ENCODE measurements around the gene CEP55. TPM values are rescaled to one million over a fixed set of nuclear protein-coding genes. Genes with fewer than 3 reads are reported as not detected.

CEP55 gene
- polyA plus RNA-seq, 2 of the 4 experiments (the other 2 are of a cell fraction) = 52.4 to 87.0 TPM

GRCh38 chr10:93458821-93459257 lies 37.6 kb upstream of the CEP55 start (continued):
- TF ChIP-seq, protein P1, sequence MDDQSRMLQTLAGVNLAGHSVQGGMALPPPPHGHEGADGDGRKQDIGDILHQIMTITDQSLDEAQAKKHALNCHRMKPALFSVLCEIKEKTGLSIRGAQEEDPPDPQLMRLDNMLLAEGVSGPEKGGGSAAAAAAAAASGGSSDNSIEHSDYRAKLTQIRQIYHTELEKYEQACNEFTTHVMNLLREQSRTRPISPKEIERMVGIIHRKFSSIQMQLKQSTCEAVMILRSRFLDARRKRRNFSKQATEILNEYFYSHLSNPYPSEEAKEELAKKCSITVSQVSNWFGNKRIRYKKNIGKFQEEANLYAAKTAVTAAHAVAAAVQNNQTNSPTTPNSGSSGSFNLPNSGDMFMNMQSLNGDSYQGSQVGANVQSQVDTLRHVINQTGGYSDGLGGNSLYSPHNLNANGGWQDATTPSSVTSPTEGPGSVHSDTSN (IDR thresholded peaks at IDR 0.05) = peak; percentile 74
- no peak for TF ChIP-seq POLR2A (IDR thresholded peaks at IDR 0.05; ENCODE audit: low read length)
- TF ChIP-seq, protein P2, sequence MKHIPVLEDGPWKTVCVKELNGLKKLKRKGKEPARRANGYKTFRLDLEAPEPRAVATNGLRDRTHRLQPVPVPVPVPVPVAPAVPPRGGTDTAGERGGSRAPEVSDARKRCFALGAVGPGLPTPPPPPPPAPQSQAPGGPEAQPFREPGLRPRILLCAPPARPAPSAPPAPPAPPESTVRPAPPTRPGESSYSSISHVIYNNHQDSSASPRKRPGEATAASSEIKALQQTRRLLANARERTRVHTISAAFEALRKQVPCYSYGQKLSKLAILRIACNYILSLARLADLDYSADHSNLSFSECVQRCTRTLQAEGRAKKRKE (CRISPR knock-in tag; IDR thresholded peaks at IDR 0.05; ENCODE audit: low read depth) = peak; percentile 55; the same call in 1 of the 2 replicates
- TF ChIP-seq CBX8 (IDR thresholded peaks at IDR 0.05) = no peak
- no peak for TF ChIP-seq REST (IDR thresholded peaks at IDR 0.05)
- TF ChIP-seq, protein P3, sequence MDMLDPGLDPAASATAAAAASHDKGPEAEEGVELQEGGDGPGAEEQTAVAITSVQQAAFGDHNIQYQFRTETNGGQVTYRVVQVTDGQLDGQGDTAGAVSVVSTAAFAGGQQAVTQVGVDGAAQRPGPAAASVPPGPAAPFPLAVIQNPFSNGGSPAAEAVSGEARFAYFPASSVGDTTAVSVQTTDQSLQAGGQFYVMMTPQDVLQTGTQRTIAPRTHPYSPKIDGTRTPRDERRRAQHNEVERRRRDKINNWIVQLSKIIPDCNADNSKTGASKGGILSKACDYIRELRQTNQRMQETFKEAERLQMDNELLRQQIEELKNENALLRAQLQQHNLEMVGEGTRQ (IDR thresholded peaks at IDR 0.05) = no peak

DNA sequence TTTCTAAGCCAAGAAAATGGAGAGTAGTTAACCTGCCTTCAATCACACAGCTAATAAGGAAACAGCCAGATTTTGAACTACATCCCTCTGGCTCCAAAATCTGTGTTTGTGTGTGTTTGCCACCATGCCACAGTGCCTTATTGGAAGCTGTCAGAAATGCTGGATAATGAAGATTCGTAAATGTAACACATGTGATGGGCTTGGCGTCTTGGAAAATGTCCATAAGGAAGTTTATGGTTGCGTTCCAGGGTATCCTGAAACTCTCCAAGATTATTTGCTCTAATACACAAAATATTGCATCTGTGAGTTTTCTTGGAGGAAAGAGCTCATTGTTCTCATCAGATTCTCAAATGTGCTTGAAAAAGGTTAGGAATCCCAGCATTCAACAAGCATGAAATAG lies 36.9 kb upstream of the CEP55 start:
- FAIRE-seq (no peak), ATAC-seq (no peak), DNase-seq (ENCODE audit: low read depth in 1 of 2, low spot score in 1 of 2) (no peak)
- POLR2A ChIA-PET = interaction anchor here (1.1 to 3.3 kb wide), 8 partner anchors 9 to 23 kb away, joined by 4 to 30 read pairs (median 20); partner anchors contain the start of gene MYOF
- 6% methylated on average over 3 of the region's 3 CpGs for WGBS (ENCODE audit: missing lambda C conversion rate)
- CTCF ChIA-PET = interaction anchor here (1.4 to 41.4 kb wide), 9 partner anchors 9 to 77 kb away, joined by 3 to 924 read pairs (median 17); partner anchors contain the start of gene MYOF
- TF ChIP-seq CHD4 (IDR thresholded peaks at IDR 0.05; ENCODE audit: borderline replicate concordance) (no peak), ESRRA (IDR thresholded peaks at IDR 0.05; ENCODE audit: borderline replicate concordance, low read length) (no peak), BHLHE40 (IDR thresholded peaks at IDR 0.05; ENCODE audit: low read depth, low read length) (no peak), HDAC2 (IDR thresholded peaks at IDR 0.05) (no peak), POLR2A (IDR thresholded peaks at IDR 0.05; ENCODE audit: low read length) (no peak), JUN (IDR thresholded peaks at IDR 0.05) (no peak; a peak in 1 of 5 replicates), RAD21 (conservative IDR thresholded peaks at IDR 0.05 in 1 of 2, IDR thresholded peaks at IDR 0.05 in 1 of 2) (no peak; a peak in 1 of 5 replicates), RFX5 (IDR thresholded peaks at IDR 0.05) (no peak), RCOR1 (IDR thresholded peaks at IDR 0.05; ENCODE audit: low read depth, low read length) (no peak), NPAS2 (CRISPR knock-in tag; IDR thresholded peaks at IDR 0.05; ENCODE audit: borderline replicate concordance) (no peak), TFCP2L1 (CRISPR knock-in tag; IDR thresholded peaks at IDR 0.05) (no peak), ZC3H11A (IDR thresholded peaks at IDR 0.05) (no peak), HOXB13 (CRISPR knock-in tag; IDR thresholded peaks at IDR 0.05; ENCODE audit: low read depth) (no peak), MYC (IDR thresholded peaks at IDR 0.05; ENCODE audit: borderline replicate concordance, low read length) (no peak), RNF2 (IDR thresholded peaks at IDR 0.05; ENCODE audit: borderline replicate concordance, low read depth) (no peak)
- TF ChIP-seq, protein P4, sequence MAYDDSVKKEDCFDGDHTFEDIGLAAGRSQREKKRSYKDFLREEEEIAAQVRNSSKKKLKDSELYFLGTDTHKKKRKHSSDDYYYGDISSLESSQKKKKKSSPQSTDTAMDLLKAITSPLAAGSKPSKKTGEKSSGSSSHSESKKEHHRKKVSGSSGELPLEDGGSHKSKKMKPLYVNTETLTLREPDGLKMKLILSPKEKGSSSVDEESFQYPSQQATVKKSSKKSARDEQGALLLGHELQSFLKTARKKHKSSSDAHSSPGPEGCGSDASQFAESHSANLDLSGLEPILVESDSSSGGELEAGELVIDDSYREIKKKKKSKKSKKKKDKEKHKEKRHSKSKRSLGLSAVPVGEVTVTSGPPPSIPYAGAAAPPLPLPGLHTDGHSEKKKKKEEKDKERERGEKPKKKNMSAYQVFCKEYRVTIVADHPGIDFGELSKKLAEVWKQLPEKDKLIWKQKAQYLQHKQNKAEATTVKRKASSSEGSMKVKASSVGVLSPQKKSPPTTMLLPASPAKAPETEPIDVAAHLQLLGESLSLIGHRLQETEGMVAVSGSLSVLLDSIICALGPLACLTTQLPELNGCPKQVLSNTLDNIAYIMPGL (CRISPR knock-in tag; IDR thresholded peaks at IDR 0.05; ENCODE audit: borderline replicate concordance) = no peak
- TF ChIP-seq, protein P3 (IDR thresholded peaks at IDR 0.05) = no peak
- TF ChIP-seq, protein P5, sequence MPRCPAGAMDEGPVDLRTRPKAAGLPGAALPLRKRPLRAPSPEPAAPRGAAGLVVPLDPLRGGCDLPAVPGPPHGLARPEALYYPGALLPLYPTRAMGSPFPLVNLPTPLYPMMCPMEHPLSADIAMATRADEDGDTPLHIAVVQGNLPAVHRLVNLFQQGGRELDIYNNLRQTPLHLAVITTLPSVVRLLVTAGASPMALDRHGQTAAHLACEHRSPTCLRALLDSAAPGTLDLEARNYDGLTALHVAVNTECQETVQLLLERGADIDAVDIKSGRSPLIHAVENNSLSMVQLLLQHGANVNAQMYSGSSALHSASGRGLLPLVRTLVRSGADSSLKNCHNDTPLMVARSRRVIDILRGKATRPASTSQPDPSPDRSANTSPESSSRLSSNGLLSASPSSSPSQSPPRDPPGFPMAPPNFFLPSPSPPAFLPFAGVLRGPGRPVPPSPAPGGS (IDR thresholded peaks at IDR 0.05) = no peak
- TF ChIP-seq, protein P6, sequence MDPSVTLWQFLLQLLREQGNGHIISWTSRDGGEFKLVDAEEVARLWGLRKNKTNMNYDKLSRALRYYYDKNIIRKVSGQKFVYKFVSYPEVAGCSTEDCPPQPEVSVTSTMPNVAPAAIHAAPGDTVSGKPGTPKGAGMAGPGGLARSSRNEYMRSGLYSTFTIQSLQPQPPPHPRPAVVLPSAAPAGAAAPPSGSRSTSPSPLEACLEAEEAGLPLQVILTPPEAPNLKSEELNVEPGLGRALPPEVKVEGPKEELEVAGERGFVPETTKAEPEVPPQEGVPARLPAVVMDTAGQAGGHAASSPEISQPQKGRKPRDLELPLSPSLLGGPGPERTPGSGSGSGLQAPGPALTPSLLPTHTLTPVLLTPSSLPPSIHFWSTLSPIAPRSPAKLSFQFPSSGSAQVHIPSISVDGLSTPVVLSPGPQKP (IDR thresholded peaks at IDR 0.05; ENCODE audit: low read depth, low read length) = no peak
- Histone ChIP-seq H3K4me3 (no peak overlapping the region), H3K4me2 (peak overlapping the region; percentile 85), H3K9me3 (no peaks in the 10 kb centered on the region), H3K4me1 (peaks cover 88% of the 10 kb centered on the region), H3K27ac (peak overlapping the region; percentile 96 to 99)
